ENCODE results near the gene PRR16.

The PRR16 gene

DNA sequence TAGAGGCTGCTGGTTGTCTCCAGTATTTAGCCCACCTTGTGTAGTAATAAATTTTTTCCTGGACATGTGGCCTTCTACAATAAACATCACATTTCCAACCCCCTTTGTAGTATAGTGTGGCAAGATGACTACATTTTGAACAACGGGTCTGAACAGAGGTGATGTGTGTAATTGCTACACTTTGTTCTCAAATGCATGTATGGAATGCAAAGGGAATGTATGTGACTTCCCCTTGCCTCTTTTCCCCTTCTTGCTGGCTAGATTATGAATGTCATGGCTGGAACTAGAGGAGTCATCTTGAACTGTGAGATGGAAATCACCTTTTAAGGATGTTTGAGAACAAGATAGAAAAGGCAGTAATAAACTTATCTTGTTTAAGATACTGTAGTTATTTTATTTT, 54.5 kb downstream of the PRR16 start:
- DNase-seq = no peak

DNA sequence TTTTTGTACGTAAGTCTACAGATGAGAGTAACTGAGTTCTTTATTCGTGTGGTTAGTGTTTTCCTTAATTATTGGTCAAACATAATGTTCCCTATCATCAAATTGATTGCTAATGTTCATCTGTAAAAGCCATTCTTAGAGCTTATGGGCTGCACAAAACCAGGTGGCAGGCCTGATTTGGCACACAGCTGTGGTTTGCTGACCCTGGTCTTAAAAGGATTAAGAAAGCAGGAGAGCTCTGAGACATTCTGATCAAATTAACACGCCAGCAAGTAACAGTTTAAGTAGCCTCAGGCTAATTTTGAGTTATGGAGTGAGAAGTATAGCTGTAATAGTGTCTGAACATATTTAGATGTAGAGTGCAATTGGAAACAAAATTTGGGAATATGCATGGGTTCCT, 63.2 kb downstream of the PRR16 start:
- no peak for DNase-seq

GRCh38 chr5:120528609-120529008, 64.5 kb downstream of the PRR16 start:
- no peak for DNase-seq

DNA sequence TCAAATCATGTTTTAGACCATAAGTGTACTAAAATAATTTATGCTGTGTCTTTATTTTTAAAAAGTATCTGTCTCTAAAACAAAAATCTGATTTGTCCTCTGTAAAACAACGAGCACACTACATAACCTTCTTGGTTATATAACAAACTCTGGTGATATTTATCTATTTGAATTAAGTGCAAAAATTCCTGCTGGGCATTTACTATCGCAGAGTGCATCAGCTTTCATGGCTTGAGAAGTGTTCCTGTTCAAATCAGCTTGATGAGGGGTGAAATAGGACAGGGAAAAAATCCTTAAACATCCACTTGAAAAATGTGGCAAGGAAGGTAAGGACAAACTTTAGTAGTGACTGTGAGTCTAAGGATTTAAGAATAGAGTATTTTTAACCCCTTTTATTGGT, 65.3 kb downstream of the PRR16 start:
- DNase-seq = no peak

DNA sequence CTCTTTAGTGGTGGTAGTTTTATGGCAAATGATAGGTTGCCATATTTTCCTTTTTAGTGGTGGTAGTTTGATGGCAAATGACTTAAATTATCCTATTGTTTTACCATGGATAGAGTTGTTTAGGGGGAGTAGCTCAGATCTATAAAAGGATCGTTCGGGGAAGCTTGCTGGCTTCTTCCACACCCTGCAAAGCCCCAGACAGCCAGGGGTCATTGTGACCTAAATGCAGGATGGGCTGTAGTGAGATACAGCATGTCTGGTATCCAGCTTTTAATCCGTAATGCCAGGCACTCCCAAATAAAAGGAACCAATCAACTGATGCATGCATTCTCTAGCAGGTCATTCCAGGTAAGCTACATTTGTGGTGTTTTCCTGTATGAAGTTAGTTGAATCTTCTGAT, 67.1 kb downstream of the PRR16 start:
- DNase-seq = no peak

DNA sequence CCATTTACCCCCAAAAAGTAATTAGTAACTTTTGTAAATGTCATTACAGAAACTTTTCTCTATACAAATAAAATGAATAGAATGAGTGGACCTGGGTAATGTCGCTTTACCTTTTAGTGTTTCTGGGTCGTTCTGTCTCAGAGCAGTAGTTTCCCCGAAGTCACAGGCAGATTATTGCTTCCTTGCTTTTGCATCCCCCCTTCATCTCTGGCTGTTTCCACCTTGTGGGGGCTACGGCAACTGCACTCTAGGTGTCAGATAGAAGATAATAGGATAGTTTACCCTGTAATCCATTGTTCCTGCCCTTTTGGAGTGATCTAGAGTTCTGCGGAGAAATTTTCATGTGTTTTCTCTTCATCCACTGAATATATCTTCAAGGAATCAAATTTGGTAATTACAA, 68.7 kb downstream of the PRR16 start:
- DNase-seq = no peak

DNA sequence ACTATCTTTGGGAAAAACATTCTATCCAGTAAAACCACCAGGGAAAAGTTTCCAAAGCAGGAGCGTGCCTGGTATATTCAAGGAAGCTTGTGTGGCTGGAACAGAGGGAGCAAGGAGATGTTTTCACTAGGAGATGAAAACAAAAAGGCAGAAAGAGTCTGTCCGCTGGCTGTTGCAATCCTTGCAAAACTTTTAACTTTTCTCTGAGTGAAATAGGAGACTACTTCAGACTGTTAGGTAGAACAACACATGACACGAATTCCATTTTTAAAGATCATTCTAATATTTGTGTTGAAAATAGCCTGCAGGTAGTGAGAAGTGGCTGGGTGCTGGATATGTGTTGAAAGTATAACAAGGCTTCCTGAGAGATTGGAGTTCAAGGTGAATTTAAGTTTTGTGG, 69.5 kb downstream of the PRR16 start:
- no peak for DNase-seq

DNA sequence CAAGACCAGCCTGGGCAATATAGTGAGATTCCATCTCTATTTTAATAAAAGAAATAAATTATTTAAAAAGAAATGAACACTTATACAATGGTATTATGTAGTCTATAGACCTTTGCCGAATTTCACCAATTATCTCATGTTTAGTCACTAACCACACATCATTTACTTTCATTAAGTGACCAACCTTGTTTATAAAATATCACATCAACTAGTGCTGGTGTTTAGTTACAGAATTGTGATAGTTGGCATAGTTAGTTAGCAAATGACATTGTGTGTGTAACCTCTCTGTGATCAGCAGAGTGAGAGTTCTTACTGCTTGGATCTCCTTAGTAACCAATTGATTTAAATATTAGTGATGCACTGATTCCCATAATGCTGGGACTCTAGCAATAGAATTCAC, 71.8 kb downstream of the PRR16 start:
- DNase-seq = no peak

GRCh38 chr5:120538149-120538548, 74.0 kb downstream of the PRR16 start:
- peak; percentile 12 for DNase-seq

DNA sequence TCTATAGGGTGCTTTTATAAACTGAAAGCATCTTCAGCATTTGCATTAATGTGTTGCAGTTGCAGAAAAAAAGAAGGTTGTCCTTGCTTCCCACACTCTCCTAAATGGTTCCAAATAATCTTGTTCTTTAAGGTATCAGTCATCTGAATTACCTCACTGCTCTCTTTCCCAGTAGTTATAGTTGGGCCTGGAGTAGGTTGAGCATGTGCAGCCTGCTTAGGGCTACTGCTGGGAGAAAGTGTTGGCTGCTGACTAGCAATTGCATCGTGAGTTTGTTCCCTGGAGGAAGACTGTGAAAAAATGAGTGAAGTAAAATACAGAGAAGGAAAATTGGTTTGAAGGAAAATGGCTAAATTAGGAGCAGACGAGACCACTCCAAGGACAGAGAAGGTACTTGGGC, 74.5 kb downstream of the PRR16 start:
- DNase-seq = no peak

DNA sequence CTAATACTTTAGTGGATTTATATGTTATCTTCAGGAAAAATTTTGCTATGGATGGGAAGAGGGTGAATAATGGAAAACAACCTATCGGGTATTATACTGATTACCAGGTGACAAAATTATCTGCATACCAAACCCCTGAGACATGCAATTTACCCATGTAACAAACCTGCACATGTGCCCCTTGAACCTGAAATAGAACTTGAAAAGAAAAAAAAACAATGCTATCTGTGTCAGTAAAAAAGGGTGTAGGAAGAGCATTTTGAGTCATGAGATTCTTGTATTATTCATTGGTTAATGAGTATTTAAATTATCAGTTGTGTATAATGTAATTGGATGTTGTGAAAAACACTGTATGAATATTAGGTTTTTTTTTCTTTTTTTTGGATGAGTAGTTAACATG, 75.4 kb downstream of the PRR16 start:
- DNase-seq = peak; percentile 73

- DNase-seq = no peak
These were observed 76.0 kb downstream of the PRR16 start for GRCh38 chr5:120540097-120540496.

DNA sequence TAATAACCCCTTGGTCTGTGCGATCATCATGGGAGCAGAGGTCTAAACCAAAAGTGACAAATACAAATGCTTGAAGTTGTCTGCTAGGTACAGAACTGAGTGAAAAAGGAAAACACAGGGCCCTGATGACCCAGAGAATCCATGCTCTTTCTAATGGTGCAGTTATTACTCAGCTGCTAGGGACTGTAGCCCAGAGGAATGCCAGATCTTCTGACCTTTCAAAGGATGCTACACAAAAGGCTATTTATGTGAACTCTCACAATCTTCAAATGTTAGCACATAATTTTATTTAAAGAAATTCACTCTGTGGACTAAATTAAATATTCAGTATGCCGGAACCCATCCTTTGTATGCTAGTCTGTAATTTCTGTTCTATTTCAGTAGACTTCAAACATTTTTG, 79.9 kb downstream of the PRR16 start:
- no peak for DNase-seq

GRCh38 chr5:120545007-120545406, 80.9 kb downstream of the PRR16 start:
- no peak for DNase-seq

GRCh38 chr5:120545951-120546350, 81.9 kb downstream of the PRR16 start:
- no peak for DNase-seq

DNA sequence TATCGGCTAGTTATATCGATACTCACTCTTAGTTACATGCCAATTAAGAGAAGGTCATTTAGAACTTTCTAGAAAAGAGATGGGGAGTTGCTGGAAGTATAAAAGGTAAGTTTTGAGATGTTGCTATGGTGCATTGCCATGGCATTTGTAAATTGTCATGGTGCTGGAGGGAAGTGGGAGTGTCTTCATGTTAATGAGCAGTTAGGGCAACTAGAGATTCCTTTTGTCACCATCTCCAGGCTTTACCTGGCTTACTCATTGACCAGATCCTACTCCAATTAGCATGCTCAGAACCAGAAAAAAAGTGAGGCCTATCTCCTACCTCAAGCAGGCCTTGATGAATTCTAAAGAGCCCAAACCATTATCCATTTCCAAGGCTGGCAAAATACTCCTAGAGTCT, 82.8 kb downstream of the PRR16 start:
- DNase-seq = no peak

- DNase-seq = no peak
These were observed 86.3 kb downstream of the PRR16 start for GRCh38 chr5:120550358-120550757.

GRCh38 chr5:120552638-120553037, 88.5 kb downstream of the PRR16 start:
- DNase-seq = no peak

GRCh38 chr5:120555345-120555744, 91.2 kb downstream of the PRR16 start:
- no peak for DNase-seq

DNA sequence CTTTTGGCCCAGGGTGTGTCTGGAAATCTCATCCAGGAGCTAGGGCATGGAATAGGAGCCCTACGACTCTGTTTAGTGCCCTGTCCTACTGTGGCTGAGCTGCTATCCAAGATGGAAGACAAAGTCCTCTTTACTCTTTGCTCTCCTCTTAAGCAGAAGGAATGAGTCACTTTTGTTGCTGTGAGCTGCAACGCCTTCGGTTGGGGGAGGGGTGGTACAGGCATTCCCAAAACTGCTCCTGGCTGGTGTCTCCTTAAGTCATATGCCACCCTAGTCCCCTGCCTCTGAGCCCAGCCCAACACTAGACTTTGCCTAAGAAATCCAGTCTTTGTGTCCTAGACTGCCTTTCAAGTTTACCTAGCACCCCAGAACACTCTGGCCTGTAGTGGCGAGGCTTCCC, 99.9 kb downstream of the PRR16 start:
- DNase-seq = no peak

DNA sequence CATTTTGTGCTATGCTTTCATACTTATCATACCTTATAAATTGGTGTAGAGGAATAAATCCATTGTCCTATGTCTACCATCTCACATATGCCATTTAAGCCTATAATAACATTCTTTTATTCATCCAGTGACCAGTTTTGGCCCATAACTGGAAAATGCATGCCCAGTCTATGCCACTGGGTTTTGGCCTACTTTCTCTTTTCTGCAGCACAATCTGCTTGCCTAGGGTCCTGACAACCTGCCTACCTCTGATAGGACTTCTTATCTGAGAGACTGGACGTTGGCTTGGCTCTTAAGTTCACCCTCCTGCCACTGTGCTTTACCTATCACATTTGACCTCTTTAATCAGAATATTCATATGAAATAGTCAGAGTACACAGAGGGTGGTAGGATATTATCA, 103.0 kb downstream of the PRR16 start:
- no peak for DNase-seq

DNA sequence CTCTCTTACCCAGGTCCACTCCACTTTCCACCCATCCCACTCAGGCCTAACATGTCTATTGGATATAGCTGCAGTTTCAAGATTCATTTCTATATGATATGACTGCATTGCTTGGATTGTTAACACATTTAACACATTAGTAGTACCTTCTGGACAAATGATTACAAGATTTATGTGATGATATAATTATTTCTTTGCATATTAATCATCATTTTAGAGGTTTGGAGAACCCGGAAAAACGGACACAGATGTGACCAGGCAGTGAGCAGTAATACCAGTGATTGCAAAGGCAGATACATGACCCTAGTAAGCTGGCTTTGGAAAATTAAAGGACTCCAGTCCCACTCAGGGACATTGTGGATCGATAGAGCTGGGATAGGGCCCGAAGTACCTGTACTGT, 103.8 kb downstream of the PRR16 start:
- DNase-seq = no peak

- no peak for DNase-seq
These were observed 104.6 kb downstream of the PRR16 start for GRCh38 chr5:120568711-120569110.

DNA sequence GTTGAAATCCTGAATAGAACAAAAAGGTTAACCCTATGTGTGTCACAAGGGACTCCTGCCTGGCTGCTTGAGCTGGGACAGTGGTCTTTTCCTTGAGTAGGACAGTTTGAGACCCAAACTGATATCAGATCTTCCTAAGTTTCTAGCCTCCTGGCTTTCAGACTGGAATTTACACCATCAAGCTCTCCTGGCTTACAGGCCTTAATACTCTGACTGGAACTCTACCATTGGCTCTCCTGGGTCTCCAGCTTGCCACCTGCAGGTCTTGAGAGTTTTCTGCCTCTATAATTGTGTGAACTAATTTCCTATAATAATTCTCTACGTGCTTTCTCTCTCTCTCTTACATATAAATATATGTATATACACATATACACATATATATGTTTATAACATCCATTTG, 112.5 kb downstream of the PRR16 start:
- no peak for DNase-seq

- DNase-seq = no peak
These were observed 118.5 kb downstream of the PRR16 start for GRCh38 chr5:120582635-120583034.

- no peak for DNase-seq
These were observed 122.5 kb downstream of the PRR16 start for GRCh38 chr5:120586646-120587045.

All from kidney glomerular epithelial cell (primary cell).